Fibroblast of lung (primary cell): ENCODE results near the gene XRCC3. TPM values are rescaled to one million over a fixed set of nuclear protein-coding genes. Genes with fewer than 3 reads are reported as not detected.
A peak's percentile ranks its signal among the peaks of the same experiment; 100 is the strongest.

Source experiments
- DNase-seq, 2 donors: peaks; one replicate each; pipeline versions ENCODE4 v3.0.0 to v3.0.0-alpha.2; 2010; ENCODE audit warnings: low read depth in 2 of 2
- H2AFZ ChIP-seq: 2 replicates; pipeline ENCODE4 v1.5.1; 2012; ENCODE audit warnings: low read length, control low read depth, inconsistent platforms
- H3K27ac ChIP-seq: 2 replicates; pipeline ENCODE4 v1.5.1; 2011; ENCODE audit warnings: low read length, control low read depth; ENCODE audit not compliant: insufficient read depth
- H3K27me3 ChIP-seq: 2 replicates; pipeline ENCODE4 v1.5.1; 2011; ENCODE audit warnings: mild to moderate bottlenecking, low read length; ENCODE audit not compliant: control insufficient read depth, insufficient read depth
- H3K36me3 ChIP-seq: 2 replicates; pipeline ENCODE4 v1.5.1; 2011; ENCODE audit warnings: low read length; ENCODE audit not compliant: control insufficient read depth, insufficient read depth
- H3K4me1 ChIP-seq: 2 replicates; pipeline ENCODE4 v1.5.1; 2011; ENCODE audit warnings: low read length; ENCODE audit not compliant: control insufficient read depth, insufficient read depth; ENCODE audit errors: extremely low read depth
- H3K4me2 ChIP-seq: 2 replicates; pipeline ENCODE4 v1.5.1; 2011; ENCODE audit warnings: low read length, control low read depth; ENCODE audit not compliant: insufficient read depth; ENCODE audit errors: extremely low read depth
- H3K4me3 ChIP-seq, 4 experiments: fragments of 200-600 bp in 1 of 4; sonication (generic) in 1 of 4; replicated peaks in 1 of 4; 2 replicates each; pipeline ENCODE4 v1.5.1; 2011 to 2016; ENCODE audit warnings: low read length in 4 of 4, low read depth in 3 of 4, mild to moderate bottlenecking in 3 of 4, control low read depth in 2 of 4, inconsistent platforms in 1 of 4, mixed read lengths in 1 of 4; ENCODE audit not compliant: insufficient read depth in 1 of 4; ENCODE audit errors: control extremely low read depth in 1 of 4
- H3K79me2 ChIP-seq: 2 replicates; pipeline ENCODE4 v1.5.1; 2012; ENCODE audit warnings: mild to moderate bottlenecking, low read length, inconsistent platforms; ENCODE audit not compliant: control insufficient read depth, insufficient read depth
- H3K9ac ChIP-seq: 2 replicates; pipeline ENCODE4 v1.5.1; 2011; ENCODE audit warnings: mild to moderate bottlenecking, low read length, control low read depth; ENCODE audit not compliant: insufficient read depth
- H3K9me3 ChIP-seq: 2 replicates; pipeline ENCODE4 v1.5.1; 2012; ENCODE audit warnings: low read depth, low read length; ENCODE audit not compliant: control insufficient read depth, insufficient read depth
- H4K20me1 ChIP-seq: 2 replicates; pipeline ENCODE4 v1.5.1; 2011; ENCODE audit warnings: low read length; ENCODE audit not compliant: control insufficient read depth, insufficient read depth; ENCODE audit errors: extremely low read depth
- EZH2 ChIP-seq: IDR thresholded peaks from 2 replicates; pipeline ENCODE4 v1.5.1; 2012; ENCODE audit warnings: low read length, control low read depth, mild to moderate bottlenecking; ENCODE audit errors: missing control alignments
- polyA plus RNA-seq, 2 donors: library from polyadenylated mRNA; depleted of rRNA in 1 of 2; stranded (reverse) in 1 of 2; unstranded in 1 of 2; fragments of >200 nt; gene quantifications; 2 replicates each; pipeline ENCODE4 v1.2.1, GENCODE V29; 2011 to 2012; ENCODE audit warnings: missing spikeins in 1 of 2
- total RNA-seq: library from RNA; depleted of rRNA; stranded (reverse); fragments of >200 nt; gene quantifications from 2 replicates; pipeline ENCODE4 v1.2.1, GENCODE V29; 2014
- TF ChIP-seq, protein P1 (sequence below), 2 donors: IDR thresholded peaks in 1 of 2; conservative IDR thresholded peaks in 1 of 2; 1 replicate in 1 of 2; 2 replicates in 1 of 2; pipeline ENCODE4 v1.5.1; 2011 to 2012; ENCODE audit warnings: low read length in 2 of 2, control low read depth in 1 of 2, inconsistent platforms in 1 of 2, low read depth in 1 of 2, mild to moderate bottlenecking in 1 of 2

XRCC3 gene
- total and polyA plus RNA-seq, 2 donors (not counting 1 experiment from before 2014, with no cell fraction given): 4.9 to 9.2 TPM

GRCh38 chr14:103687712-103688111 lies 27.5 kb downstream of the XRCC3 start:
- Histone ChIP-seq H3K27ac (peak overlapping the region; percentile 35), H3K79me2 (peaks cover 34% of the 10 kb centered on the region), H3K4me2 (no peak overlapping the region), H3K36me3 (peaks cover 19% of the 10 kb centered on the region), H4K20me1 (no peaks in the 10 kb centered on the region), H3K9ac (no peak overlapping the region), H3K4me3 (no peak overlapping the region), H3K27me3 (no peaks in the 10 kb centered on the region), H3K9me3 (no peaks in the 10 kb centered on the region), H2AFZ (no peak overlapping the region), H3K4me1 (peaks cover 7% of the 10 kb centered on the region)
- no peak for DNase-seq
- no peak for TF ChIP-seq EZH2
- TF ChIP-seq, protein P1, sequence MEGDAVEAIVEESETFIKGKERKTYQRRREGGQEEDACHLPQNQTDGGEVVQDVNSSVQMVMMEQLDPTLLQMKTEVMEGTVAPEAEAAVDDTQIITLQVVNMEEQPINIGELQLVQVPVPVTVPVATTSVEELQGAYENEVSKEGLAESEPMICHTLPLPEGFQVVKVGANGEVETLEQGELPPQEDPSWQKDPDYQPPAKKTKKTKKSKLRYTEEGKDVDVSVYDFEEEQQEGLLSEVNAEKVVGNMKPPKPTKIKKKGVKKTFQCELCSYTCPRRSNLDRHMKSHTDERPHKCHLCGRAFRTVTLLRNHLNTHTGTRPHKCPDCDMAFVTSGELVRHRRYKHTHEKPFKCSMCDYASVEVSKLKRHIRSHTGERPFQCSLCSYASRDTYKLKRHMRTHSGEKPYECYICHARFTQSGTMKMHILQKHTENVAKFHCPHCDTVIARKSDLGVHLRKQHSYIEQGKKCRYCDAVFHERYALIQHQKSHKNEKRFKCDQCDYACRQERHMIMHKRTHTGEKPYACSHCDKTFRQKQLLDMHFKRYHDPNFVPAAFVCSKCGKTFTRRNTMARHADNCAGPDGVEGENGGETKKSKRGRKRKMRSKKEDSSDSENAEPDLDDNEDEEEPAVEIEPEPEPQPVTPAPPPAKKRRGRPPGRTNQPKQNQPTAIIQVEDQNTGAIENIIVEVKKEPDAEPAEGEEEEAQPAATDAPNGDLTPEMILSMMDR (conservative IDR thresholded peaks at IDR 0.05 in 1 of 2, IDR thresholded peaks at IDR 0.05 in 1 of 2; ENCODE audit: low read depth in 1 of 2, low read length in 2 of 2): no peak

- H3K79me2 ChIP-seq: peaks cover 29% of the 10 kb centered on the region
- H3K4me1 ChIP-seq: peaks cover 7% of the 10 kb centered on the region
- TF ChIP-seq, protein P1 (conservative IDR thresholded peaks at IDR 0.05 in 1 of 2, IDR thresholded peaks at IDR 0.05 in 1 of 2; ENCODE audit: low read depth in 1 of 2, low read length in 2 of 2): no peak
- no peak for TF ChIP-seq EZH2
- no peaks in the 10 kb centered on the region for H3K9me3 ChIP-seq
- no peaks in the 10 kb centered on the region for H3K27me3 ChIP-seq
- no peak overlapping the region for H2AFZ ChIP-seq
- peaks cover 14% of the 10 kb centered on the region for H3K36me3 ChIP-seq
- no peak overlapping the region for H3K4me3 ChIP-seq
- H4K20me1 ChIP-seq: no peaks in the 10 kb centered on the region
- H3K9ac ChIP-seq: no peak overlapping the region
- DNase-seq: peak in 1 of 2 donors; percentile 57
- H3K27ac ChIP-seq: peak overlapping the region; percentile 40
- no peak overlapping the region for H3K4me2 ChIP-seq
These were observed 28.3 kb downstream of the XRCC3 start for GRCh38 chr14:103686831-103687485.

DNA sequence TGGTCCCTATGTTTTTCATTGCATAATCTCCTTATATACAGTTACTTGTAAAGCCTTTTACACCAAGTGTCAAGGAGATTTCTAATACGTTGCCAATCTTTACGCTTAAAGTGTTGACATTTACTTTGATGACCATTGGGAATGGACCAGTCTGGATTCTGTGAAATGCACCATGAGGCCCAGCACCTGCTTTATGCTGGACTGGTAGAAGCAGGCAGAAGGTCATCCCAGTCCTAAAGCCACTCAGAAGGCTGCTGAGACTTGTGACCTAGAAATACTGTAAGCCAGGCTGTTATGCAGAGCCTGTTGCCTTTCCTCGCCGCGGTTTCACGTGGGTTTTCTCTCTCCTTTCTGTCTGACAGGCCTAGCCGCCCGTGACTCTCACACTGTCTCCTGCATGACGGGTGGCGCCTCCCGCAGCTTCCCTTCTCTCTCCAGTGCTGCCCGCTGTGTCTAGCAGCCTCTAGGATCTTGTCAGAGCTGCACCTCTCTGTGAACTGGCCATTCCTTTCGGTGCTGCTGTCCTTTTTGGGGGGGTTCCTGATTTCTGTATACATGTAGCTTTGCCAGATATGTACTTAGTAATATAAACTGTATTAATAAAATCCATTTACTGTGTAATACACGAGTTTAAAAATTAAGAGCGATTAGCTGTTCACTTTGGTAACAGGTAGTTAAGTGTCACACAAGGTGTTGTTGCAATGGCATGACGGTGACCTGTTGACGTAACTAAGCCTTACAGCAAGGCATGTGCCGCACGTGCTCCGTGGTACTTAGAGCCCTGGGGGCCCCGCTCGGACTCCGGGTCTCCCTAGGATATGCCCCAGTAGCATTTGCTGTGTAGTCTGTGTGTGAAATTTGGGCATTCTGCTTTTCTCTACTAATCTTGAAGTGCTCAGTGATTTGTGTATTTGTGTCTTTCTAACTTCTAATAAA lies 29.7 kb downstream of the XRCC3 start:
- Histone ChIP-seq H3K4me1 (peaks cover 7% of the 10 kb centered on the region), H3K4me3 (no peak overlapping the region), H4K20me1 (no peaks in the 10 kb centered on the region), H3K9ac (no peak overlapping the region), H2AFZ (no peak overlapping the region), H3K36me3 (peaks cover 17% of the 10 kb centered on the region), H3K79me2 (peaks cover 34% of the 10 kb centered on the region), H3K27ac (no peak overlapping the region), H3K27me3 (no peaks in the 10 kb centered on the region), H3K4me2 (no peak overlapping the region), H3K9me3 (no peaks in the 10 kb centered on the region)
- DNase-seq: no peak
- TF ChIP-seq, protein P1 (conservative IDR thresholded peaks at IDR 0.05 in 1 of 2, IDR thresholded peaks at IDR 0.05 in 1 of 2; ENCODE audit: low read depth in 1 of 2, low read length in 2 of 2): no peak
- TF ChIP-seq EZH2: no peak
